IMR-90 (cell line): ENCODE data around the gene IL23R. TPM values are rescaled to one million over a fixed set of nuclear protein-coding genes. Genes with fewer than 3 reads are reported as not detected.

Experiments used
- ATAC-seq: fragments of 200-7000 bp; cut with Tn5 transposase; 2 replicates; pipeline ENCODE4 v1.9.1; 2020; ENCODE audit warnings: low read depth, mild to moderate bottlenecking, moderate library complexity
- BruUV-seq: library from RNA; stranded (reverse); fragments of 400-500 nt; replicated peaks from 2 replicates; lab custom pipeline; 2021; lab: Mats Ljungman, UMichigan
- CTCF ChIA-PET: fragments of 300-600 bp; formaldehyde crosslinking; extraction: SDS; loops from one replicate; lab custom pipeline; 2021; ENCODE audit warnings: antibody characterized with exemption; lab: Yijun Ruan, JAX
- POLR2A ChIA-PET: fragments of 300-600 bp; sonication (Branson Sonifier 250); formaldehyde crosslinking; loops from one replicate; lab custom pipeline; 2022; ENCODE audit warnings: antibody characterized with exemption; ENCODE audit not compliant: unreplicated experiment; lab: Charles Lee
- DNase-seq: peaks from one replicate; pipeline ENCODE4 v3.0.0; 2013
- H2AFZ ChIP-seq: replicated peaks from 2 replicates; pipeline ENCODE3; 2013; ENCODE audit warnings: low read length, mild to moderate bottlenecking; ENCODE audit not compliant: poor library complexity
- H2AK5ac ChIP-seq: 2 replicates; pipeline ENCODE4 v1.6.1; 2013; ENCODE audit warnings: low read depth, low read length, inconsistent platforms
- H2AK9ac ChIP-seq: replicated peaks from 2 replicates; pipeline ENCODE3; 2013; ENCODE audit warnings: mild to moderate bottlenecking, low read depth, low read length, moderate library complexity; ENCODE audit not compliant: poor library complexity
- H2BK120ac ChIP-seq: 2 replicates; pipeline ENCODE4 v1.6.1; 2013; ENCODE audit warnings: low read depth, low read length, inconsistent platforms
- H2BK15ac ChIP-seq: 3 replicates; pipeline ENCODE4 v1.6.1; 2013; ENCODE audit warnings: low read depth, low read length, inconsistent platforms
- H2BK20ac ChIP-seq: 2 replicates; pipeline ENCODE4 v1.6.1; 2013; ENCODE audit warnings: low read depth, mild to moderate bottlenecking, inconsistent platforms, low read length, moderate library complexity
- H2BK5ac ChIP-seq: 2 replicates; pipeline ENCODE4 v1.6.1; 2013; ENCODE audit warnings: mild to moderate bottlenecking, low read depth, low read length, inconsistent platforms; ENCODE audit not compliant: poor library complexity, severe bottlenecking
- H3K14ac ChIP-seq: replicated peaks from 2 replicates; pipeline ENCODE4 v1.6.1; 2013; ENCODE audit warnings: low read depth, low read length, inconsistent platforms
- H3K18ac ChIP-seq: 2 replicates; pipeline ENCODE4 v1.6.1; 2013; ENCODE audit warnings: low read depth, low read length, control low read depth
- H3K23ac ChIP-seq: 2 replicates; pipeline ENCODE4 v1.6.1; 2013; ENCODE audit warnings: low read depth, low read length, inconsistent platforms
- H3K27ac ChIP-seq: 2 replicates; pipeline ENCODE4 v1.5.1; 2013; ENCODE audit warnings: mild to moderate bottlenecking, control low read depth, low read length; ENCODE audit not compliant: insufficient read depth
- H3K27me3 ChIP-seq: 2 replicates; pipeline ENCODE4 v1.6.1; 2013; ENCODE audit warnings: low read length; ENCODE audit not compliant: control insufficient read depth, insufficient read depth
- H3K36me3 ChIP-seq: 2 replicates; pipeline ENCODE4 v1.6.1; 2013; ENCODE audit warnings: low read length, mixed read lengths; ENCODE audit not compliant: control insufficient read depth, insufficient read depth
- H3K4ac ChIP-seq: 2 replicates; pipeline ENCODE4 v1.6.1; 2013; ENCODE audit warnings: low read depth, low read length, inconsistent platforms
- H3K4me1 ChIP-seq: 2 replicates; pipeline ENCODE4 v1.6.1; 2013; ENCODE audit warnings: low read length, mixed read lengths; ENCODE audit not compliant: control insufficient read depth, insufficient read depth
- H3K4me2 ChIP-seq: 2 replicates; pipeline ENCODE4 v1.6.1; 2013; ENCODE audit warnings: low read depth, mild to moderate bottlenecking, control low read depth, low read length, moderate library complexity
- H3K4me3 ChIP-seq: 2 replicates; pipeline ENCODE4 v1.5.1; 2013; ENCODE audit warnings: low read depth, mild to moderate bottlenecking, control low read depth, low read length, moderate library complexity; ENCODE audit not compliant: insufficient read depth
- H3K56ac ChIP-seq: 2 replicates; pipeline ENCODE4 v1.6.1; 2013; ENCODE audit warnings: low read length, inconsistent platforms; ENCODE audit not compliant: insufficient read depth; ENCODE audit errors: extremely low read depth
- H3K79me1 ChIP-seq, 2 experiments: 2 replicates each; pipeline ENCODE4 v1.6.1; 2013; ENCODE audit warnings: low read length in 2 of 2, inconsistent platforms in 1 of 2, low read depth in 1 of 2
- H3K9ac ChIP-seq: 2 replicates; pipeline ENCODE4 v1.6.1; 2013; ENCODE audit warnings: low read depth, low read length, control low read depth
- H3K9me1 ChIP-seq: 2 replicates; pipeline ENCODE4 v1.6.1; 2013; ENCODE audit warnings: low read length, inconsistent platforms; ENCODE audit not compliant: insufficient read depth
- H3K9me3 ChIP-seq: 2 replicates; pipeline ENCODE4 v1.6.1; 2013; ENCODE audit warnings: low read length; ENCODE audit not compliant: control insufficient read depth, insufficient read depth
- H4K20me1 ChIP-seq: 2 replicates; pipeline ENCODE4 v1.6.1; 2013; ENCODE audit warnings: low read length, inconsistent platforms; ENCODE audit not compliant: insufficient read depth
- H4K5ac ChIP-seq: 2 replicates; pipeline ENCODE4 v1.6.1; 2013; ENCODE audit warnings: mild to moderate bottlenecking, low read depth, low read length, control low read depth
- H4K8ac ChIP-seq, 2 experiments: 2 replicates each; pipeline ENCODE4 v1.6.1; 2013; ENCODE audit warnings: low read depth in 2 of 2, low read length in 2 of 2, control low read depth in 1 of 2, inconsistent platforms in 1 of 2
- H4K91ac ChIP-seq: 2 replicates; pipeline ENCODE4 v1.6.1; 2013; ENCODE audit warnings: low read depth, low read length, inconsistent platforms; ENCODE audit not compliant: insufficient read depth
- BHLHE40 ChIP-seq: fragments of 150-350 bp; IDR thresholded peaks from 2 replicates; pipeline ENCODE4 v1.6.1; 2016; ENCODE audit warnings: mild to moderate bottlenecking, low read depth, low read length
- CTCF ChIP-seq: conservative IDR thresholded peaks from 2 replicates; pipeline ENCODE4 v1.5.1; 2012; ENCODE audit warnings: mild to moderate bottlenecking, low read depth, low read length, improper control_type of control experiment
- ELK1 ChIP-seq: fragments of 150-350 bp; IDR thresholded peaks from 2 replicates; pipeline ENCODE4 v1.6.1; 2016; ENCODE audit warnings: low read depth, mild to moderate bottlenecking, low read length, moderate library complexity, borderline replicate concordance
- FOS ChIP-seq: fragments of 150-350 bp; IDR thresholded peaks from 2 replicates; pipeline ENCODE4 v1.6.1; 2016; ENCODE audit warnings: low read depth, low read length
- MAFK ChIP-seq: IDR thresholded peaks from 2 replicates; pipeline ENCODE4 v1.6.1; 2012; ENCODE audit warnings: low read depth, low read length, improper control_type of control experiment
- MAZ ChIP-seq: IDR thresholded peaks from 2 replicates; pipeline ENCODE4 v1.6.1; 2012; ENCODE audit warnings: low read depth, mild to moderate bottlenecking, low read length, improper control_type of control experiment, moderate library complexity, borderline replicate concordance
- MXI1 ChIP-seq: IDR thresholded peaks from 2 replicates; pipeline ENCODE4 v1.6.1; 2012; ENCODE audit warnings: low read depth, mild to moderate bottlenecking, low read length, moderate library complexity, borderline replicate concordance
- NFE2L2 ChIP-seq: fragments of 150-350 bp; IDR thresholded peaks from 2 replicates; pipeline ENCODE4 v1.6.1; 2016; ENCODE audit warnings: low read depth, mild to moderate bottlenecking, low read length
- POLR2A ChIP-seq: IDR thresholded peaks from 2 replicates; pipeline ENCODE4 v1.6.1; 2012; ENCODE audit warnings: mild to moderate bottlenecking, low read depth, low read length
- RAD21 ChIP-seq: IDR thresholded peaks from 2 replicates; pipeline ENCODE4 v1.6.1; 2012; ENCODE audit warnings: low read length, improper control_type of control experiment
- RCOR1 ChIP-seq: IDR thresholded peaks from 2 replicates; pipeline ENCODE4 v1.6.1; 2012; ENCODE audit warnings: mild to moderate bottlenecking, low read length, improper control_type of control experiment; ENCODE audit not compliant: insufficient replicate concordance
- RFX5 ChIP-seq: IDR thresholded peaks from 2 replicates; pipeline ENCODE4 v1.8.0; 2012; ENCODE audit warnings: low read depth, mild to moderate bottlenecking, low read length, moderate library complexity
- USF2 ChIP-seq: fragments of 150-350 bp; IDR thresholded peaks from 2 replicates; pipeline ENCODE4 v1.6.1; 2017; ENCODE audit warnings: mild to moderate bottlenecking, antibody characterized with exemption, low read length, low read depth
- WGBS, 2 experiments: methylation state at CpG; one replicate each; pipeline versions ENCODE4 v1.1.5 to v1.1.7; 2013; ENCODE audit warnings: missing lambda C conversion rate in 2 of 2; ENCODE audit not compliant: insufficient read length in 1 of 2; ENCODE audit errors: extremely low coverage in 2 of 2; 5-methylcytosine and 5-hydroxymethylcytosine counted together
- dilution Hi-C: fragments of 300-500 bp; cut with HindIII; formaldehyde crosslinking; loops from one replicate; pipeline ENCODE4 v1.14.3; 2018; ENCODE audit warnings: low sequenced_read_pairs; ENCODE audit not compliant: unreplicated experiment
- in situ Hi-C: fragments of 300-500 bp; cut with MboI; formaldehyde crosslinking; loops from 3 replicates; pipeline ENCODE4 v1.14.3; 2019; ENCODE audit warnings: low sequenced_read_pairs, inconsistent platforms, mixed read lengths
- intact Hi-C: fragments of 100-400 bp; cut with micrococcal nuclease; formaldehyde crosslinking; loops from 2 replicates; pipeline ENCODE4 v1.10.0; 2022
- polyA plus RNA-seq, 3 experiments: library from polyadenylated mRNA; depleted of rRNA; stranded (reverse); fragments of >200 nt; gene quantifications; 2 replicates each; pipeline ENCODE4 v1.2.3, GENCODE V29; 2012; ENCODE audit warnings: low replicate concordance in 1 of 3
- total RNA-seq: library from RNA; depleted of rRNA; stranded (reverse); fragments of >200 nt; gene quantifications from 2 replicates; pipeline ENCODE4 v1.2.3, GENCODE V29; 2012

IL23R gene
- total and polyA plus RNA-seq, 2 of the 4 experiments (the other 2 are of a cell fraction): not detected

- Histone ChIP-seq H3K9me1 (no peaks in the 10 kb centered on the region), H3K4me2 (no peak overlapping the region), H3K18ac (no peak overlapping the region), H3K9ac (no peak overlapping the region), H4K91ac (no peak overlapping the region), H2AK5ac (no peak overlapping the region), H3K14ac (no peak overlapping the region), H3K23ac (no peak overlapping the region), H3K4me1 (no peaks in the 10 kb centered on the region), H2BK5ac (no peak overlapping the region), H3K79me1 (no peaks in the 10 kb centered on the region), H4K5ac (no peak overlapping the region), H3K27me3 (peaks cover 2% of the 10 kb centered on the region), H3K4ac (no peak overlapping the region), H3K36me3 (no peaks in the 10 kb centered on the region), H4K20me1 (no peaks in the 10 kb centered on the region), H2AK9ac (no peak overlapping the region), H2BK20ac (no peak overlapping the region), H2BK15ac (no peak overlapping the region), H3K9me3 (no peaks in the 10 kb centered on the region), H2BK120ac (no peak overlapping the region), H3K56ac (no peak overlapping the region), H3K27ac (no peak overlapping the region), H2AFZ (no peak overlapping the region), H3K4me3 (no peak overlapping the region), H4K8ac (no peak overlapping the region)
- ATAC-seq (no peak), DNase-seq (no peak)
- TF ChIP-seq POLR2A (no peak), RAD21 (no peak), NFE2L2 (no peak), RCOR1 (no peak), USF2 (no peak), MAZ (no peak), MAFK (no peak), FOS (no peak), MXI1 (no peak), RFX5 (no peak), CTCF (no peak), BHLHE40 (no peak), ELK1 (no peak)
- POLR2A ChIA-PET: no interaction called here
- CTCF ChIA-PET: no interaction called here
- WGBS, 2 experiments: no CpG with 5 or more reads among the region's 4 CpGs
- in situ Hi-C loops (no loop called here), intact Hi-C loops (no loop called here), dilution Hi-C loops (no loop called here)
- BruUV-seq: no TSS peak
Observed at GRCh38 chr1:67261680-67262079, 95.4 kb downstream of the IL23R start.
